ENCODE results near the gene AP1M1.

DNA sequence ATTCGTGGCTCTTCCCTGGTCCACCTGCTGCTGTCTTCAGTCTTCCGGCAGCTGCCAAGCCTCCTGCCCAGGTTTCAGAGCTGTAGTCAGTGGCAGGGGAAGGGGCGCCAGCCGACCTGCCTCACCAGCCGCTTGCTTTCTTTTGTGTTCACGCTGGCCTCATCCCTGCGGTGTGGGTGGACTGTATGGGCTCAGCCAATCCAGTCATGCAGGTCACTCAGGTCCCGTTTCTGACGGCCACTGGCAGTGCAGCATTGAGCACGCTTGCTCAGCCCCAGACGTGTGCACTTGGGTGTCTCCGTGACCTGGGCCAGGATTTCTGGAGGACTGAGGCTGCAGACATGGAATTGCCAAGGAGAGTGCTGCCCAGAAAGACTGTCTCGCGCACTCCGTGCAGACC is 26.0 kb downstream of the AP1M1 start:
- TF ChIP-seq, protein P1, sequence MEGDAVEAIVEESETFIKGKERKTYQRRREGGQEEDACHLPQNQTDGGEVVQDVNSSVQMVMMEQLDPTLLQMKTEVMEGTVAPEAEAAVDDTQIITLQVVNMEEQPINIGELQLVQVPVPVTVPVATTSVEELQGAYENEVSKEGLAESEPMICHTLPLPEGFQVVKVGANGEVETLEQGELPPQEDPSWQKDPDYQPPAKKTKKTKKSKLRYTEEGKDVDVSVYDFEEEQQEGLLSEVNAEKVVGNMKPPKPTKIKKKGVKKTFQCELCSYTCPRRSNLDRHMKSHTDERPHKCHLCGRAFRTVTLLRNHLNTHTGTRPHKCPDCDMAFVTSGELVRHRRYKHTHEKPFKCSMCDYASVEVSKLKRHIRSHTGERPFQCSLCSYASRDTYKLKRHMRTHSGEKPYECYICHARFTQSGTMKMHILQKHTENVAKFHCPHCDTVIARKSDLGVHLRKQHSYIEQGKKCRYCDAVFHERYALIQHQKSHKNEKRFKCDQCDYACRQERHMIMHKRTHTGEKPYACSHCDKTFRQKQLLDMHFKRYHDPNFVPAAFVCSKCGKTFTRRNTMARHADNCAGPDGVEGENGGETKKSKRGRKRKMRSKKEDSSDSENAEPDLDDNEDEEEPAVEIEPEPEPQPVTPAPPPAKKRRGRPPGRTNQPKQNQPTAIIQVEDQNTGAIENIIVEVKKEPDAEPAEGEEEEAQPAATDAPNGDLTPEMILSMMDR (tag by site-specific recombination; IDR thresholded peaks at IDR 0.05): no peak
- TF ChIP-seq ZBTB7A (tag by site-specific recombination; IDR thresholded peaks at IDR 0.05; ENCODE audit: low read depth) (no peak), SALL2 (tag by site-specific recombination; IDR thresholded peaks at IDR 0.05; ENCODE audit: borderline replicate concordance) (no peak)
- TF ChIP-seq, protein P2, sequence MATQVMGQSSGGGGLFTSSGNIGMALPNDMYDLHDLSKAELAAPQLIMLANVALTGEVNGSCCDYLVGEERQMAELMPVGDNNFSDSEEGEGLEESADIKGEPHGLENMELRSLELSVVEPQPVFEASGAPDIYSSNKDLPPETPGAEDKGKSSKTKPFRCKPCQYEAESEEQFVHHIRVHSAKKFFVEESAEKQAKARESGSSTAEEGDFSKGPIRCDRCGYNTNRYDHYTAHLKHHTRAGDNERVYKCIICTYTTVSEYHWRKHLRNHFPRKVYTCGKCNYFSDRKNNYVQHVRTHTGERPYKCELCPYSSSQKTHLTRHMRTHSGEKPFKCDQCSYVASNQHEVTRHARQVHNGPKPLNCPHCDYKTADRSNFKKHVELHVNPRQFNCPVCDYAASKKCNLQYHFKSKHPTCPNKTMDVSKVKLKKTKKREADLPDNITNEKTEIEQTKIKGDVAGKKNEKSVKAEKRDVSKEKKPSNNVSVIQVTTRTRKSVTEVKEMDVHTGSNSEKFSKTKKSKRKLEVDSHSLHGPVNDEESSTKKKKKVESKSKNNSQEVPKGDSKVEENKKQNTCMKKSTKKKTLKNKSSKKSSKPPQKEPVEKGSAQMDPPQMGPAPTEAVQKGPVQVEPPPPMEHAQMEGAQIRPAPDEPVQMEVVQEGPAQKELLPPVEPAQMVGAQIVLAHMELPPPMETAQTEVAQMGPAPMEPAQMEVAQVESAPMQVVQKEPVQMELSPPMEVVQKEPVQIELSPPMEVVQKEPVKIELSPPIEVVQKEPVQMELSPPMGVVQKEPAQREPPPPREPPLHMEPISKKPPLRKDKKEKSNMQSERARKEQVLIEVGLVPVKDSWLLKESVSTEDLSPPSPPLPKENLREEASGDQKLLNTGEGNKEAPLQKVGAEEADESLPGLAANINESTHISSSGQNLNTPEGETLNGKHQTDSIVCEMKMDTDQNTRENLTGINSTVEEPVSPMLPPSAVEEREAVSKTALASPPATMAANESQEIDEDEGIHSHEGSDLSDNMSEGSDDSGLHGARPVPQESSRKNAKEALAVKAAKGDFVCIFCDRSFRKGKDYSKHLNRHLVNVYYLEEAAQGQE (tag by site-specific recombination; IDR thresholded peaks at IDR 0.05): no peak

All from HEK293 (cell line).